Left renal cortex interstitium (tissue), 4 donors: ENCODE results near the gene CXXC4. TPM values are rescaled to one million over a fixed set of nuclear protein-coding genes. Genes with fewer than 3 reads are reported as not detected.

Experiments
- DNase-seq, 4 donors: peaks; one replicate each; pipeline ENCODE4 v3.0.0-alpha.2; 2013; ENCODE audit warnings: low read depth in 4 of 4, low spot score in 2 of 4, missing footprints in 1 of 4
- polyA plus RNA-seq, 4 donors: library from polyadenylated mRNA; unstranded; fragments of 120-200 nt; gene quantifications; one replicate each; pipeline ENCODE4 v1.2.1, GENCODE V29; 2013; ENCODE audit not compliant: insufficient read length in 4 of 4

CXXC4 gene
- polyA plus RNA-seq, 4 donors: 6.9 to 10.1 (median 7.9) TPM

GRCh38 chr4:104490096-104490769, 4.5 kb downstream of the CXXC4 start:
- peak in 1 of 4 donors; percentile 12 for DNase-seq

GRCh38 chr4:104489731-104490095, 5.0 kb downstream of the CXXC4 start:
- no peak for DNase-seq

- no peak for DNase-seq
Measured at GRCh38 chr4:104488151-104488550, 6.5 kb downstream of the CXXC4 start.

GRCh38 chr4:104486716-104487504, 7.8 kb downstream of the CXXC4 start:
- peak in 1 of 4 donors; percentile 25 for DNase-seq

GRCh38 chr4:104475652-104476051, 19.0 kb downstream of the CXXC4 start:
- no peak for DNase-seq

- DNase-seq: no peak
Measured at GRCh38 chr4:104472766-104473165, 21.9 kb downstream of the CXXC4 start.

GRCh38 chr4:104470770-104471169, 23.9 kb downstream of the CXXC4 start:
- no peak for DNase-seq

- no peak for DNase-seq
Measured at GRCh38 chr4:104469794-104470193, 24.9 kb downstream of the CXXC4 start.

- no peak for DNase-seq
Measured at GRCh38 chr4:104465619-104466018, 29.1 kb downstream of the CXXC4 start.

- no peak for DNase-seq
Measured at GRCh38 chr4:104465201-104465600, 29.5 kb downstream of the CXXC4 start.

- no peak for DNase-seq
Measured at GRCh38 chr4:104462641-104463040, 32.1 kb downstream of the CXXC4 start.

- DNase-seq: no peak
Measured at GRCh38 chr4:104457308-104457981, 37.2 kb downstream of the CXXC4 start.

GRCh38 chr4:104451573-104451972, 43.1 kb downstream of the CXXC4 start:
- DNase-seq: no peak

- DNase-seq: no peak
Measured at GRCh38 chr4:104449537-104449936, 45.2 kb downstream of the CXXC4 start.

GRCh38 chr4:104447294-104447693, 47.4 kb downstream of the CXXC4 start:
- DNase-seq: no peak

- DNase-seq: no peak
Measured at GRCh38 chr4:104446431-104447278, 48.0 kb downstream of the CXXC4 start.

GRCh38 chr4:104444685-104445084, 50.0 kb downstream of the CXXC4 start:
- DNase-seq: no peak

GRCh38 chr4:104436542-104436941, 58.2 kb downstream of the CXXC4 start:
- DNase-seq: no peak

GRCh38 chr4:104429150-104429741, 65.4 kb downstream of the CXXC4 start:
- no peak for DNase-seq

GRCh38 chr4:104425948-104426347, 68.7 kb downstream of the CXXC4 start:
- no peak for DNase-seq
